ENCODE data around the gene ZBTB44. TPM values are rescaled to one million over a fixed set of nuclear protein-coding genes. Genes with fewer than 3 reads are reported as not detected.

The ZBTB44 gene
- total RNA-seq, 1 donor from 2014 or later: 44.8 TPM

DNA sequence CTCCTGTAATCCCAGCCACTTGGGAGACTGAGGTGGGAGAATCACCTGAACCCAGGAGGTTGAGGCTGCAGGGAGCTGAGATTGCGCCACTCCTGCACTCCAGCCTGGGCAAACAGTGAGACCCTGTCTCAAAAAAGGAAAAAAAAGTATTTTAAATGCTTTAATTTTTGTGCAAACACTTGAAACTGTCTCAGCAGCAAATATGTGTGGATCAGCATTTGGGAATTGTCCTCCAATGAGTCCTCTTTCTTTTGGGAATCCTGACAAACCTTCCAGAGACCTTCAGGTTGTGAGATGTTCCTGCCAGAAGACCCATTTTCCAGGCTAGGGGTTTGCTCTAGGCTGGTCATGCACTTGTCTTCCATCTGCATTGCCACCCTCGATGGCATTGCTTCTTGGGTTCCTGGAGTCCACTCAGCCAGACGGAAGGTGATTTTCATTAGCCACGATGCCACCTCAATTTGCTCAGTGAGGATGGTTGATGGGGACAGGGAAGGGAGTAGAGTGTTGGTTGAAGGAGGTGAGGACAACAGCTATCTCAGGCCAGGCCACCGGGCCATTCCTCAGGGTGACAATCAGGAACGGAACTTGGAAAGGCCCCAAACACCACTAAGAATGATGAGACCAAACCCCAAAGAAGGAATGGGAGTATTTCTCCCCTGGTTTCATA, 99.7 kb downstream of the ZBTB44 start:
- DNase-seq (ENCODE audit: low spot score): peak; percentile 6

DNA sequence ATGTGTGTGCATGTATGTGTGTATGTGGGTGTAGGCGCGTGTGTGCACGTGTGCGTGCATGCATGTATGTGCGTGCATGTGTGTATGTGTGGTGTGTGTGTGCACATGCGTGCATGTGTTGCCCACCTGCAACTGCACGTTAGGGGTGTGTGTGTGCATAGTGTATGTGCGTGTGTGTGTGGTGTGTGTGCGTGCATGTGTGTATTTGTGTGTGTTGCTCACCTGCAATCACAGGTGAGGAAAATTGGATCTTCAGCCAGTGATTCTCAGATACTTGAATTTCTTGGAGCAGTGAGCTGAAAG, 100.8 kb downstream of the ZBTB44 start:
- DNase-seq (ENCODE audit: low spot score): peak; percentile 4

DNA sequence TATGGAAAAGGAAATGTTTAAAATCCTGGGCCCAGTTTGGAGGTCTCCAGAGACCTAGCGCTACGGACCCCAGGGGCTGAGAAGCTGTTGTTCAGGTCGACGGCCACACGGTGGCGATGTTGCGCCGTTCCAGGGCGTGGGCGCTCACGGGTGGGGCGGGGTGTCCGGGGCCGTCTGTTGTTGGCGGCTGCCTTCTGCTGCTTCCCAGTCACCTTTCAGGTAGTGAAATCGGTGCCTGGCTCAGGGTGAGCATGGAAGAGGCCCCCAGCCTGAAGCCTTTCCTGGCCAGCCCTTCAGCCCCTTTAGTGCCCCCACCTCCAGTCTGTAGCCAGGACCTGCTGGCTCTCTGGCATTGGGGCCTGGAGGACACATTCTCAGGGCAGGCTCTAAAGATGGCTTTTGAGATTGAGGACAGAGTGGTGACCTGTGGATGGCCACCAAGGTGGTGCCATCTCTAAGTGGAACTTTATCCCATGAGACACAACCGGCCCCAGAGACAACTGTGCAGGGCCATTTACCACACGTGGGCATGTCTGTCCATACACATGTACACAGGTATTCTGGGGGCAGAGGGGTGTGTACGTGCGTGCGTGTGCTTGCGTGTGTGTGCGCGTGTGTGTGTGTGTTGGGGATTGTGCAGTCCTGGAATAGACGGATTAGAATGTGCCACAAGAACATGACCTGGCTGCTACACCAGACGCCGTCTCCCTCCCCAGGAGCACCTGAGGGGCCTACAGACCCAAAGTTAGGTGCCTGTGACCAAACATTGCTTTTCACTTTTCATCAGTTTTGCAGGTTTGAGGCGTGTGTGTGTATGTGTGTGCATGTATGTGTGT, 101.4 kb downstream of the ZBTB44 start:
- peak; percentile 48 for DNase-seq (ENCODE audit: low spot score)

DNA sequence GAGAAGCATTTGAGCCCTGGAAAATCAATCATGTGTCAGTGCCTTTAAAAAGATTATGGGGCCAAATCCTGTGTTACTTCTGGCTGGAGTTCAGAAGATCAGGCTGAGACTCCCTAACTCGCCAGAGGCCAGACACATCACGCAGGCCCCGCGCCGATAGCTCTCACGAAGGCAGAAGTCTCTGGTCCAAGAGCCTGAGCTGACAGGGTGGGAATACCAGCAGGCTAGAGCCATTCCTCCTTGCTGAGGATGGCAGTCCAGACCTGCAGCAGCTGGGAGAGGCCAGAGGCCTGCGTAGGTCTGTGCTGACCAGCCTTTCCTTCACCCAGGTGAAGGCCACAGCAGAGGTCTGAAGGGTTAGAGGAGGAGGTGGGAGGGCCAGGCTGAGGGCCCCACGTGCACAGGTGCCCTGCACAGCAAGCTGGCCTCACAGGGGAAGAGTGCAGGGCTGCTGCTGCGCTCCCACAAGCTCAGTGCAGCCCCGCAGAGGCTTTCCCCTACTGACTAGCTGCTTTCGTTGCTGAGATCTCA, 102.2 kb downstream of the ZBTB44 start:
- DNase-seq (ENCODE audit: low spot score): peak; percentile 8

DNA sequence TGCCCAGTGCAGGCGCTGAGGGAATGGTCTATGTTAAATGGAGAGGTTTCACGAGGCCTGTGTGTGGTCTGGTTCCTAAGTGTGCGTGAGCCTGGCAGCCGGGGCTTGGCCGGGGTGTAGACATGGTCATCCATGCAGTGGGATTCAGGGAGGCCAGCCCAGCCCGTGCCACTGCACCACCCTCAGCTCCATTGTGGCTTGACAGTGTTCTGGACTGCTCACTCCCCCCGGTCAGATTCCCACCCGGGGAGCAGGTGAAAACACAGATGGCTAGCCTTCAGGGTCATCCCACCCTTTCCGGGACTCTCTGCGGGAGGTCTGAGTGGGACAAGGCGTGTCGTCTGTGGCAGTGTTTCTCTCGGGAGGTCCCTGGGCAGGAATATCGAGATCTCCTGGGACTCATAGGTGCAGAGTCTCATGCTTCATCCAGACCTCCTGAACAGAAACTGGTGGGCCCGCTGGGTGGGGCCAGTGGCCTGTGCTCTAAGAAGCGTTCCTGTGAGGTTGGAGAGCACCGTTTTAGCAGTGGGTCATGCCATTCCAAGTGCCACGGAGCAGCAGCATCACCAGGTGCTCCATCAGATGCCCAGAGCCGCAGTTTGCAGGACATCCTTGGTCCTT, 102.8 kb downstream of the ZBTB44 start:
- peak; percentile 9 for DNase-seq (ENCODE audit: low spot score)

DNA sequence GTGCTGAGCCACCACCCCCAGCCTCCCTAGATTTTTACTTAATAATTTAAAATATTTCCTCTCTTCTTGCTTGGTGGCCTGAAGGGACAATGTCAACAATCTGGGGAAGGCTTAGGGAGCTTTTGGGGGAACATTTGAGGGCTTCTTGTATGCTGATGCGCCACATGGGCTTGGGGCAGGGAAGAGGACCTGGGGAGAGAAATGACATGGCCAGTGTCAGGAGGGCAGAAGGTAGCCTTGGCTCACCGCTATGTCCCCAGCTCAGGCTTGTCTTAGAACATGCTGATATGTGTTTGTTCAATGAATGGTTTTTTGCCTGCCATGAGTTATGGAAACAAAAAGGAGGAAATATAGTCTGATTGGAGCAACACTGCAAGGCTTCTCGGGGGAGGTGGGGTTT, 103.6 kb downstream of the ZBTB44 start:
- peak; percentile 5 for DNase-seq (ENCODE audit: low spot score)

DNA sequence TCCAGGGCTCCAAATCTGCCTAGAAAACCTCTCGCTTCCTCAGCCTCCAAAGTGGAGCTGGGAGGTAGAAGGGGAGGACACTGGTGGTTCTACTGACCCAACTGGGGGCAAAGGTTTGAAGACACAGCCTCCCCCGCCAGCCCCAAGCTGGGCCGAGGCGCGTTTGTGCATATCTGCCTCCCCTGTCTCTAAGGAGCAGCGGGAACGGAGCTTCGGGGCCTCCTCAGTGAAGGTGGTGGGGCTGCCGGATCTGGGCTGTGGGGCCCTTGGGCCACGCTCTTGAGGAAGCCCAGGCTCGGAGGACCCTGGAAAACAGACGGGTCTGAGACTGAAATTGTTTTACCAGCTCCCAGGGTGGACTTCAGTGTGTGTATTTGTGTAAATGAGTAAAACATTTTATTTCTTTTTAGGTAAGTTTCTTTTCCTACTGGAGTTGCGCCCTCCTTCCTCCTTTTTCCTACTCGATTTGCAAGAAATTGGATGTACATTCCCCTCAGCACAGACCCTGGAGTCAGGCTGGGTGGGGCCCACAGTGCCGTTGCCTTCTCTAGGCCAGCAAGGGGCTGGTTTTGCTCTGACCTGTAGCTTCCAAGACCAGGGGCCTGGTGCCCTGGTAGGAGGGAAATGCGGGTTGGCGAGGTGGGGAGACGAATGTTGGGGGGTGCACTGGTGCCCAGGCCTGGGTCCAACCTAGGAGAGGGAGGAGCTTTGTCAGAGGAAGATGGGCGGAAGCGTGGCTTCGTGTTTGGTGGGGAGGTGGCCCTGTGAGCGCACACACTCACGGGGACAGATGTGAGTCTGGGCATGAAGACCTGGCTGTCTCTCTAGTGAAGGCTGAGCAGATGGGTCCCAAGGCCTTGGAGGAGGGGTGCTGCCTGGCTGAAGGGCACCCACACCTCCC, 104.5 kb downstream of the ZBTB44 start:
- DNase-seq (ENCODE audit: low spot score): peak; percentile 9

DNA sequence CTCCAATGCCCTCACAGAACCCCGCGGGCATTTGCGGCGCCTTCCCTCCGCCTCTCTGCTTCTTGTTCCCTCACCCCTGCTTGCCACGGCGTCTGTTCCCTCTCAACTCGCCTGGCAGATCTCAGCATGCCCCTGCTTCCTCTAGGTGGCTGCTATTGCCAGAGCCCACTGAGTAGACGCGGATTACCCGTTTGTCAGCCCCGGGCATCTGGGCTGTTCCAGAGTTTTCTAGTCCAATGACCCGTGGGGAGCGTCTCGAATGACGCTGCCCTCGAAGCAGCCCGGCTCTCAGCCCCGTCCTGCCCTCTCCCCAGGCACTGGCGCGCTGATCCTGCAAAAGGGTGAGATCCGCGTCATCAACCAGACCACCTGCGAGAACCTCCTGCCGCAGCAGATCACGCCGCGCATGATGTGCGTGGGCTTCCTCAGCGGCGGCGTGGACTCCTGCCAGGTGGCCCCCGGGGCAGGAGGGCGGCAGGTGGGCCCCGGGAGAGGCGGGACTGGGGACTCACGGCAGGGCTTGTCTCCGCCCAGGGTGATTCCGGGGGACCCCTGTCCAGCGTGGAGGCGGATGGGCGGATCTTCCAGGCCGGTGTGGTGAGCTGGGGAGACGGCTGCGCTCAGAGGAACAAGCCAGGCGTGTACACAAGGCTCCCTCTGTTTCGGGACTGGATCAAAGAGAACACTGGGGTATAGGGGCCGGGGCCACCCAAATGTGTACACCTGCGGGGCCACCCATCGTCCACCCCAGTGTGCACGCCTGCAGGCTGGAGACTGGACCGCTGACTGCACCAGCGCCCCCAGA, 105.4 kb downstream of the ZBTB44 start:
- no peak for DNase-seq (ENCODE audit: low spot score)

DNA sequence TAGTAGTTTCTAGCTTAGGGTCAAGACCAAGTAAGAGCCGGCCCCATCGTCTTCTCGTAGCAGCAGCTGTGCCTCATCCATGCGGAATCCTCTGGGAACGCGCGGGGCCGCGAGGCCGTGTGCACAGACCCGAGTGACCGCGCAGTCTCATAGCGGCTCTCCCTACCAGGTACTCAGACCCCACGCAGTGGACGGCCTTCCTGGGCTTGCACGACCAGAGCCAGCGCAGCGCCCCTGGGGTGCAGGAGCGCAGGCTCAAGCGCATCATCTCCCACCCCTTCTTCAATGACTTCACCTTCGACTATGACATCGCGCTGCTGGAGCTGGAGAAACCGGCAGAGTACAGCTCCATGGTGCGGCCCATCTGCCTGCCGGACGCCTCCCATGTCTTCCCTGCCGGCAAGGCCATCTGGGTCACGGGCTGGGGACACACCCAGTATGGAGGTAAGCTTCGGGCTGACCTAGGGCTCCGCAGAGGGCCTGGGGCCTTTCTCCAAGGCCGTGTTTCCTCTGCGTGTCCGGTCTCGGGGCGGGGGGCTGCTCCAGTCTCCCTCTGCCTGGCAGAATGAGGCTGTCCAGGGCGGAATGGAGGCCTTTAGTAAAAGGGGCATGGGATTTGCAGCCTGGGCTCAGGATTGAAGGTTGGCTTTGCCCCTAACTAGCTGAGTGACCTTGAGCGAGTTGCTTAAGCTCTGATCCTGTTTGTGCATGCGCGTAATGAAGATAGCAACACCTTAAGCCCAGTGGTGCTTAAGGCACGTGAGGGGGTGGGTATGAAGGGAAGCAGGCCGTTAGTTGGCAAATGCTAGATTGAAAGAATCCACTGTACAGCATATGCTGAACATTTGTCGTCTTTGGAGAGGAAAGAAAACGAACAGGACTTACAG, 106.2 kb downstream of the ZBTB44 start:
- no peak for DNase-seq (ENCODE audit: low spot score)

DNA sequence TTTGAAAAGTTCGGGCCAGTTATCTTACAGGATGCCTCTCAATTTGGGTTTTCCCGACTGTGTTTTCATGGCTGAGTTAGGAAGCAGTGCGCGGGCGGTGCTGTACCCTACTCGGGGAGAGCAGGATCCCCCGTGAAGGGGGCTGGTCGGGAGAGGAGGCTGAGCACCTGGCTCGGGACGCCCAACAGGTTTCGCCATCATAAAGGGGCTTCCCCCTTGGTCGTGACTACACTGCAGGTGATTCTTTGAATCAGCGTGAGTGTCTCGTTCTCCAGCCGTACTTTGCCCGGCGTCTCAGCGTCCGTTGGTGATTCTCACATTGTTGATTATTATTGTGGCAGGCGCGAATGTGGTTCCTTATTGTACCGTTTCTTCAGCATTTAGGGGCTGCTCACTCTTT, 108.6 kb downstream of the ZBTB44 start:
- DNase-seq (ENCODE audit: low spot score): no peak

DNA sequence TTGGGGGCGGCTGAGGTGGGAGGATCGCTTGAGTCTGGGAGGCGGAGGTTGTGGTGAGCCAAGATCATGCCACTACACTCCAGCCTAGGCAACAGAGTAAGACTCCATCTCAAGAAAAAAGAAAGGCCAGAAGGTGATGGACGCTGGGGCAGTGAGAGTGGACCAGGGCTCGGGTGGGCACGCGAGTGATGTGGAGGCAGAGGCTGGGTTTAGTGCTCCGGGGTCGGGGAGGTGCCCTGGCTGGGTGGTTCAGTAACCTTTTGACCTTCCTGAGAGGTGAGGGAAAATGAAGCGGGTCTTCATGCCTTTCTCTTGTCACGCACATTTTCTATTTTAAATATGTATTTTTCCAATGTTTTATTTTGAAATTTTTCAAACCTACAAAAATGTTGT, 110.0 kb downstream of the ZBTB44 start:
- no peak for DNase-seq (ENCODE audit: low spot score)

DNA sequence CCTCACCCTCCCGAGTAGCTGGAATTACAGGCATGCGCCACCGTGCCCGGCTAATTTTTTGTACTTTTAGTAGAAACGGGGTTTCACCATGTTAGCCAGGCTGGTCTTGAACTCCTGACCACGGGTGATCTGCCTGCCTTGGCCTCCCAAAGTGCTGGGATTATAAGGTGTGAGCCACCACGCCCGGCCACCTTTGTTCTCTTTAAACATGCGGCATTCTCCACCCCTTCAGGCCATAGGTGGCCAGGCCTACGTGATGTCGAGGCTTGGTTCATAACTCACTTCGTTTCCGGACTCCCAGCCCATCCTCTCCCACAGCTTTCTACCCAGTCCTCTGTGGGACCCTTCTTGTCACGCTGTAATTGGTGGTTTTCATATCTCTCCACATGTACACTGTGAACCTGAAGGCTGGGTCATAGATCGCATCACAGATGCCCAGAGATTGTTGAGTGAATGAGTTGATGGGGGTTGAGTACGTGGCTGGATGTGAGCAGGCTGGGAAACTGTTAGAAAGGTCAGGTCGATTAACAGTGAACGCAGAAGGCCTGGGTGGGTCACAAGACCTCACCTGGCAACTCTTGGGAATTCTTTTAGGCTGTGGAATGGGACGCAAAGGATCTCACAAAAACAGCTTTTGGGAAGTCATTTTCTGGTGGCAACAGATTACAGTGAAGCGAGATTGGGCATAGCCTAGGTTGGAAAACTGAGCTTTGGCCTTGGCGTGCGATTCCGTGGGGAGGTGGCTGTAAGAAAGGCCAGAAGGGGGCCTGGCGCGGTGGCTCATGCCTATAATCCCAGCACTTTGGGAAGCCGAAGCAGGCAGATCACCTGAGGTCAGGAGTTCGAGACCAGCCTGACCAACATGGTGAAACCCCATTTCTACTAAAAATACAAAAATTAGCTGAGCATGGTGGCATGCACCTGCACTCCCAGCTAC, 110.7 kb downstream of the ZBTB44 start:
- DNase-seq (ENCODE audit: low spot score): no peak

DNA sequence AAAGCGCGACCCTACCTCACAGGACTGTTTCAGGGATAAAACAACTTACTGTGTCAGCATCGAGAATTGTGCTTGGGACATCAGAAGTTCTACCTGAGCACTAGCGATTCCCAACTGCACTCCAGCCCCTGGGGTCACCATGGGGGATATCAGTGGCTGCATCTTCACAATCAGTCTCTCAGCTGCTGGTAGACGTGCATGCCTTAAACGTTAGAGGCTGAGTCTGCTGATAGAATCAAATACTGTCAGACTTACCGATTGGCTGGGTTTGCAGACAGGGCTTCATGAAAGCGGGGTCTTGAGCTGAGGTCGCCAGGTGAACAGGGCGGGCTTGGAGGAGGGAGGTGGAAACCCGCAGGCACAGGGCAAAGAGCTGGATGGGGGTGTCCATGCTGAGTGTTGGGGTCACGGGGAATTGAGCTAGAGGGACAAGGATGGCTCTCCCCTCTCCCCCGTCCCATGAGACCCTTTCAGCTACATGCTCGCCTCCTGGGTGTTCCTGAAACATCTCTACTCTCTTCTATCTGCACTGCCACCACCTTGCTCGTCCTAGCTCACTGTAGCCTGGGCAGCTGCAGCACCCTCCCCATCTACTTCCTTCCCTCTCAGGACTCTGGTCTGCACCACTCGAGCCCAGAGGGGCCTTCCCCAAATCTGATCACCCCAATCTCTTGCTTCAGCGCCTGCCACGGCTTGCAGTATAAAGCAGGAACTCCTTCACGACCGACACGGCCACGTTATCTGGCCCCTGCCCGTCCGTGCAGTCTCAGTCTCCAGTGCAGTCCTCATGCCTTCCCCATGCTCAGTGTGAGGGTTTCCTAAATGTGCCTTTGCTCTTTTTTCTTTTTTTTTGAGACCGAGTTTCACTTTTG, 111.7 kb downstream of the ZBTB44 start:
- no peak for DNase-seq (ENCODE audit: low spot score)

DNA sequence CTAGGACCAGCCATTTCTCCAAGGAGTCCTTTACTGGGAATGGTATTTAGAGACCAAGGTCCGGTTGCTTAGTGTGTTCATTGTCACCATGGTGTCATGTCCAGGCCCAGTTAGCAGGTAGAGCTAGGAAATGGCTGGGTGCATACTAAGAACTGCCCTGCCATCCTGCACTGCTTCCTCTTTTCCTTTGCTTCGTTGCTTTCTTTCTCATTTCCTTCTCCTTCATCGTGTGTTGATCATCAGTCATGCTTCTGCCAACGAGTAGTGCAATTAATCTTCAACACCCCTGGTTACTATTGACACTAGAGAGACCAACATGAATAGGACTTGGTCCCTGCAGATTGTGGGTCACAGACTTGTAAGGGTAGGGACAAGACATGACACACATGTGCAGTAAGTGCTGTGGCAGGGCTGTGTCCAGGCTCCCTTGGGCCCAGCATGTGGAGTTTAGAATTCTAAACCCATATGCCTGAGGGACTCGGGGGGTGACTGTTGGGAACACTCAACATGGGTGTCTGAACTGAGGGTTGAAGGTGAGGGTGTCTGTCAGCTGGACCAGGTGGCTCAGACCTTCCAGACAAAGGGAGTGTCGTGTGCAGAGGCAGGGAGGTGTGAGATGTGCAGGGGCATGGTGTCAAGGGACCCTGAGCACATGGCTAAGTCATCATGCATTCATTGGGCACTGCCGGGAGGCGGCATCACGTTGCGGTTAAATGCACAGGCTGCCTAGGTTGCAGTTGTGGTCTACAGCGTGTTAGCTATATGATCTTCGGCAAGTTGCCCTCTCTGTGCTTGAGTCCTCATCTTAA, 112.5 kb downstream of the ZBTB44 start:
- no peak for DNase-seq (ENCODE audit: low spot score)

DNA sequence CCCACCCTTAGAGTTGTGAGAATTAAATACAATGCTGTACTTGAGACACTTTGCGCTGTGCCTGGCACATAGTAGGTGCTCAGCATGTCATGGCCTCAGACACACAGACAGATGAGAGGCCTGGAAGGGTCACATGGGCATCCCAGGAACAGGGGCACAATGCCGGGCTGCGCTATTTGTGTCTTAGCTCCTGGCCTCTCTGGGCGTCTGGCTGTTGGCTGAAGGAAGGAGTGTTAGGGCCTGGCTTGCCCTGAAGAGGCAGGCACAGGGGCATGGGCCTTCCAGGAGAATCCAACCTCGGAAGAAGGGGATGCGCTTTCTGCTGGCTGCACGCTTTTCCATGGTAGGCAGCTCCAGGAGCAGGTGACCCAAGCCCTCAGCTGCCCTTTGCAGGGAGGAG, 113.7 kb downstream of the ZBTB44 start:
- no peak for DNase-seq (ENCODE audit: low spot score)

DNA sequence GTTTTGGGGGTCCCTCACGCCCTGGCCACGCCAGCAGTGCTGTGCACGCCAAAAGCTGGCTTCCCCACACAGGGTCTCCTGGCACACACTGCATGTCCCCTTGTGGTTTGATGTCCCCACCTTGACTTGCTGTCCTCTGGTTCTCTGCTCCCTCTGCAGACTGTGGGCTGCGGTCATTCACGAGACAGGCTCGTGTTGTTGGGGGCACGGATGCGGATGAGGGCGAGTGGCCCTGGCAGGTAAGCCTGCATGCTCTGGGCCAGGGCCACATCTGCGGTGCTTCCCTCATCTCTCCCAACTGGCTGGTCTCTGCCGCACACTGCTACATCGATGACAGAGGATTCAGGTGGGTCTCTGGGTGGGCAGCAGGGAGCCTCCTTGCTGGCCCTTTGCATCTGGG, 114.9 kb downstream of the ZBTB44 start:
- no peak for DNase-seq (ENCODE audit: low spot score)

DNA sequence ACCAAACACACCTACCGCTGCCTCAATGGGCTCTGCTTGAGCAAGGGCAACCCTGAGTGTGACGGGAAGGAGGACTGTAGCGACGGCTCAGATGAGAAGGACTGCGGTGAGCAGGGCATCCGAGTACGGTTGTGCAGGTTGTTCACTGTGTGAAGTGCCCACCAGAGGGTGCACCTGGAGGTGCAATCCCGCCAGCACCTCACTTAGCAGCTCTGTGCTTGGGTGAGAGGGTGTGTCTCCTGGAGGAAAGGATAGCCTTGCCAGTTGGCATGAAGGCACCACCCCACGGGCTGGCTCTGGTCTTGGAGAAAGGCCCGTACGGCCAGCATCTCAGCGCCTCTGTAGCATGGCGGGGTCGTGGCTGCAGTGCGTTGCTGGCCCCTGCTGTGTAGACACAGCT, 115.8 kb downstream of the ZBTB44 start:
- no peak for DNase-seq (ENCODE audit: low spot score)
